ENCODE measurements around the gene RUNX1.

Gene RUNX1

DNA sequence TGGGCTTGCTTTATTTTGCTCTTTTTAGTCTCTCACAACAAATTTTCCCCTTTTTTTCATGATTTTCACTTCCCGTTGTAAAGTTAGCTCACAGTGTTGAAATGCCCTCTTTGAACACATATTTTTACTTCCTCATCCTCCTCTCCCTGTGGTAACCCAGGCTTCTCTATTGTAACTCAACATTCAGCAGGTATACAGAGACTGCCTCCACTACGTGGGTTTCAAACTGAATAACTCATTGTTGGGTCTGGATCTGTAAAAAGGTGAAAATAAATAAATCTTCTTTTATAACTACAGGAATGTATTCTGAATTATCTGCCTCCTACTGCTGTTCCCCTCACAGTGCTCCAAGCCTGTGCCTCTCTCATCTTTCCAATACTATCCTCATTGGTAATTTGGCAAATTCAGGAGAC is 166.4 kb downstream of the RUNX1 start:
- H3K56ac ChIP-seq (ENCODE audit: low read length), result no peak overlapping the region
- no peak overlapping the region for H3K4me2 ChIP-seq (ENCODE audit: low read length)
- no peak overlapping the region for H2BK5ac ChIP-seq (ENCODE audit: low read length)
- WGBS (ENCODE audit: extremely low coverage, insufficient coverage, low lambda C conversion rate), result no CpG with 5 or more reads among the region's 2 CpGs
- no peak overlapping the region for H3K9ac ChIP-seq (ENCODE audit: low read length)
- no peak overlapping the region for H3K4me3 ChIP-seq (ENCODE audit: low read length)
- DNase-seq, result no peak
- H4K8ac ChIP-seq (ENCODE audit: low read depth, low read length), result no peak overlapping the region
- H2BK15ac ChIP-seq (replicated peaks; ENCODE audit: low read depth), result no peak overlapping the region
- H4K5ac ChIP-seq (ENCODE audit: low read length), result no peak overlapping the region
- H3K79me2 ChIP-seq (ENCODE audit: control insufficient read depth, insufficient read depth, low read length), result no peaks in the 10 kb centered on the region
- H3K36me3 ChIP-seq (ENCODE audit: control insufficient read depth, insufficient read depth, low read length), result no peaks in the 10 kb centered on the region
- H3K23ac ChIP-seq (ENCODE audit: low read length), result no peak overlapping the region
- H3K4me1 ChIP-seq (ENCODE audit: control insufficient read depth, low read depth, low read length), result peaks cover 2% of the 10 kb centered on the region
- H3K79me1 ChIP-seq (ENCODE audit: low read length), result no peaks in the 10 kb centered on the region
- no peak overlapping the region for H2BK120ac ChIP-seq (ENCODE audit: low read depth, low read length)
- H3K27ac ChIP-seq (ENCODE audit: low read depth, low read length), result no peak overlapping the region
- no peak overlapping the region for H2AK5ac ChIP-seq (ENCODE audit: low read length)
- H3K4ac ChIP-seq (ENCODE audit: low read depth, low read length), result no peak overlapping the region
- H3K18ac ChIP-seq (ENCODE audit: low read length), result no peak overlapping the region
- peaks cover 16% of the 10 kb centered on the region for H3K27me3 ChIP-seq (ENCODE audit: insufficient read depth, low read length, poor library complexity)

- Histone ChIP-seq H2BK120ac (ENCODE audit: low read depth, low read length) (no peak overlapping the region), H3K36me3 (ENCODE audit: control insufficient read depth, insufficient read depth, low read length) (no peaks in the 10 kb centered on the region), H2BK15ac (replicated peaks; ENCODE audit: low read depth) (no peak overlapping the region), H3K4me3 (ENCODE audit: low read length) (no peak overlapping the region), H3K23ac (ENCODE audit: low read length) (no peak overlapping the region), H3K56ac (ENCODE audit: low read length) (no peak overlapping the region), H4K5ac (ENCODE audit: low read length) (no peak overlapping the region), H3K27me3 (ENCODE audit: insufficient read depth, low read length, poor library complexity) (peaks cover 10% of the 10 kb centered on the region), H3K27ac (ENCODE audit: low read depth, low read length) (no peak overlapping the region), H3K4ac (ENCODE audit: low read depth, low read length) (no peak overlapping the region), H3K79me2 (ENCODE audit: control insufficient read depth, insufficient read depth, low read length) (no peaks in the 10 kb centered on the region), H3K79me1 (ENCODE audit: low read length) (no peaks in the 10 kb centered on the region), H2BK5ac (ENCODE audit: low read length) (no peak overlapping the region), H4K8ac (ENCODE audit: low read depth, low read length) (no peak overlapping the region), H3K18ac (ENCODE audit: low read length) (no peak overlapping the region), H2AK5ac (ENCODE audit: low read length) (no peak overlapping the region), H3K9ac (ENCODE audit: low read length) (no peak overlapping the region), H3K4me1 (ENCODE audit: control insufficient read depth, low read depth, low read length) (peaks cover 2% of the 10 kb centered on the region), H3K4me2 (ENCODE audit: low read length) (no peak overlapping the region)
- DNase-seq, result no peak
- no CpG with 5 or more reads among the region's 4 CpGs for WGBS (ENCODE audit: extremely low coverage, insufficient coverage, low lambda C conversion rate)
Measured at GRCh38 chr21:34881839-34882371, 167.2 kb downstream of the RUNX1 start.

DNA sequence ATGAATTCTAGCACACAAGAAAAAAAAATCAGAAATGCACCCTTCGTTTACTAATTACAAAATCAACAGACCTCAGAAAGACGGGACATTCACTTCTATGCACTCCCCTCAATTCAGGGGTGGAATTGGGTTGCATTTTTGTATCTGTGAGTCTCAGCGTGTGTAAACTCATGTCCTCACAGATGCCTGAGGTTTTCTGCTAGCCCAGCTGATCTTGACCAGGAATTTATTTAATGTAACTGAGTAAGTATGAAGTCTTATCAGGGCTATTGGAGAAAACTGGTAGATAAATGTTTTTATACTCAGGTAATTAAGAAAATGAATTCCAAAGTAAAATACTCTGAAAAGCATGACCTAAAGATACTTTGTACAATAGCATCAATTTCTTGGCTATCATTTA is 167.7 kb downstream of the RUNX1 start:
- Histone ChIP-seq H2BK120ac (ENCODE audit: low read depth, low read length) (no peak overlapping the region), H4K8ac (ENCODE audit: low read depth, low read length) (no peak overlapping the region), H3K79me1 (ENCODE audit: low read length) (no peaks in the 10 kb centered on the region), H3K56ac (ENCODE audit: low read length) (no peak overlapping the region), H3K27me3 (ENCODE audit: insufficient read depth, low read length, poor library complexity) (peaks cover 10% of the 10 kb centered on the region), H3K4me1 (ENCODE audit: control insufficient read depth, low read depth, low read length) (peaks cover 2% of the 10 kb centered on the region), H3K36me3 (ENCODE audit: control insufficient read depth, insufficient read depth, low read length) (no peaks in the 10 kb centered on the region), H3K79me2 (ENCODE audit: control insufficient read depth, insufficient read depth, low read length) (no peaks in the 10 kb centered on the region), H2AK5ac (ENCODE audit: low read length) (no peak overlapping the region), H3K27ac (ENCODE audit: low read depth, low read length) (no peak overlapping the region), H3K18ac (ENCODE audit: low read length) (no peak overlapping the region), H3K4me3 (ENCODE audit: low read length) (no peak overlapping the region), H3K9ac (ENCODE audit: low read length) (no peak overlapping the region), H3K23ac (ENCODE audit: low read length) (no peak overlapping the region), H3K4ac (ENCODE audit: low read depth, low read length) (no peak overlapping the region), H4K5ac (ENCODE audit: low read length) (no peak overlapping the region), H2BK15ac (replicated peaks; ENCODE audit: low read depth) (no peak overlapping the region), H3K4me2 (ENCODE audit: low read length) (no peak overlapping the region), H2BK5ac (ENCODE audit: low read length) (no peak overlapping the region)
- no peak for DNase-seq
- no CpG with 5 or more reads among the region's 3 CpGs for WGBS (ENCODE audit: extremely low coverage, insufficient coverage, low lambda C conversion rate)

DNA sequence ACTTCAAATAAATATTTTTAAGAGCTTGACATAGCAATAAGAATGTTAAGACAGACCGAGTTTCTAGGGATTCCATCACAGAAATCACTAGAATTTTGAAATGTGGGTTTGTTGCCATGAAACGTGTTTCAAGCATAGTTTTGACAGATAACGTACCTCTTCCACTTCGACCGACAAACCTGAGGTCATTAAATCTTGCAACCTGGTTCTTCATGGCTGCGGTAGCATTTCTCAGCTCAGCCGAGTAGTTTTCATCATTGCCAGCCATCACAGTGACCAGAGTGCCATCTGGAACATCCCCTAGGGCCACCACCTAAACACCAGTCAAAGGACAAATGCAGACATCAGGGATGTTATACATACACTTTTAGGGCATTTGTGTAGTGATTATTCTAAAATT is 168.7 kb downstream of the RUNX1 start:
- Histone ChIP-seq H3K79me2 (ENCODE audit: control insufficient read depth, insufficient read depth, low read length) (no peaks in the 10 kb centered on the region), H3K23ac (ENCODE audit: low read length) (no peak overlapping the region), H3K79me1 (ENCODE audit: low read length) (no peaks in the 10 kb centered on the region), H3K56ac (ENCODE audit: low read length) (no peak overlapping the region), H3K36me3 (ENCODE audit: control insufficient read depth, insufficient read depth, low read length) (no peaks in the 10 kb centered on the region), H2AK5ac (ENCODE audit: low read length) (no peak overlapping the region), H3K9ac (ENCODE audit: low read length) (no peak overlapping the region), H3K4me3 (ENCODE audit: low read length) (no peak overlapping the region), H3K4me2 (ENCODE audit: low read length) (no peak overlapping the region), H2BK15ac (replicated peaks; ENCODE audit: low read depth) (no peak overlapping the region), H4K8ac (ENCODE audit: low read depth, low read length) (no peak overlapping the region), H2BK5ac (ENCODE audit: low read length) (no peak overlapping the region), H4K5ac (ENCODE audit: low read length) (no peak overlapping the region), H3K27ac (ENCODE audit: low read depth, low read length) (no peak overlapping the region), H3K4me1 (ENCODE audit: control insufficient read depth, low read depth, low read length) (peaks cover 2% of the 10 kb centered on the region), H2BK120ac (ENCODE audit: low read depth, low read length) (no peak overlapping the region), H3K4ac (ENCODE audit: low read depth, low read length) (no peak overlapping the region), H3K18ac (ENCODE audit: low read length) (no peak overlapping the region), H3K27me3 (ENCODE audit: insufficient read depth, low read length, poor library complexity) (peaks cover 7% of the 10 kb centered on the region)
- no peak for DNase-seq
- WGBS (ENCODE audit: extremely low coverage, insufficient coverage, low lambda C conversion rate), result no CpG with 5 or more reads among the region's 7 CpGs

DNA sequence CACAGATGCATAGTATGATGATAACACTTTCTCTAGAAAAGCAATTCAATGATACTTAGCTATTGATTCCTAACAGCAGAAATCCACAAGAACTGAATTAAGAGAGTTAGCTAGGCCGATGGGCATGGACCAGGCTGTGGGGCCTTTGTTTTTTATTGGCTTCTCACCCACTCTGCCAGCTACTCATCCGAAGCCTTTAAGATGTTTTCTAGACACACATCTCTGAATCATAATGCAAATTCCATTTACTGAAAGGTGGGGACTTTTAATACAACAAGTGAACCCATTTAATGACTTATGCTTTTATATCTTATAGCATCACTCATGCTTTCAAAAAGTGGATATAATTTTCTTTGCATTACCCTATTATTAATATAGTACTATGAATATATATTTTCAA is 170.2 kb downstream of the RUNX1 start:
- H2AK5ac ChIP-seq (ENCODE audit: low read length), result no peak overlapping the region
- H3K4me3 ChIP-seq (ENCODE audit: low read length), result no peak overlapping the region
- no peaks in the 10 kb centered on the region for H3K27me3 ChIP-seq (ENCODE audit: insufficient read depth, low read length, poor library complexity)
- H3K9ac ChIP-seq (ENCODE audit: low read length), result no peak overlapping the region
- no peak overlapping the region for H2BK15ac ChIP-seq (replicated peaks; ENCODE audit: low read depth)
- no CpG with 5 or more reads among the region's 2 CpGs for WGBS (ENCODE audit: extremely low coverage, insufficient coverage, low lambda C conversion rate)
- no peaks in the 10 kb centered on the region for H3K4me1 ChIP-seq (ENCODE audit: control insufficient read depth, low read depth, low read length)
- no peaks in the 10 kb centered on the region for H3K79me2 ChIP-seq (ENCODE audit: control insufficient read depth, insufficient read depth, low read length)
- no peak overlapping the region for H2BK5ac ChIP-seq (ENCODE audit: low read length)
- H4K8ac ChIP-seq (ENCODE audit: low read depth, low read length), result no peak overlapping the region
- no peak overlapping the region for H3K27ac ChIP-seq (ENCODE audit: low read depth, low read length)
- H3K4me2 ChIP-seq (ENCODE audit: low read length), result no peak overlapping the region
- no peak overlapping the region for H2BK120ac ChIP-seq (ENCODE audit: low read depth, low read length)
- H3K79me1 ChIP-seq (ENCODE audit: low read length), result no peaks in the 10 kb centered on the region
- H3K56ac ChIP-seq (ENCODE audit: low read length), result no peak overlapping the region
- no peak overlapping the region for H3K4ac ChIP-seq (ENCODE audit: low read depth, low read length)
- no peak for DNase-seq
- no peak overlapping the region for H3K23ac ChIP-seq (ENCODE audit: low read length)
- H3K36me3 ChIP-seq (ENCODE audit: control insufficient read depth, insufficient read depth, low read length), result no peaks in the 10 kb centered on the region
- no peak overlapping the region for H4K5ac ChIP-seq (ENCODE audit: low read length)
- H3K18ac ChIP-seq (ENCODE audit: low read length), result no peak overlapping the region

DNA sequence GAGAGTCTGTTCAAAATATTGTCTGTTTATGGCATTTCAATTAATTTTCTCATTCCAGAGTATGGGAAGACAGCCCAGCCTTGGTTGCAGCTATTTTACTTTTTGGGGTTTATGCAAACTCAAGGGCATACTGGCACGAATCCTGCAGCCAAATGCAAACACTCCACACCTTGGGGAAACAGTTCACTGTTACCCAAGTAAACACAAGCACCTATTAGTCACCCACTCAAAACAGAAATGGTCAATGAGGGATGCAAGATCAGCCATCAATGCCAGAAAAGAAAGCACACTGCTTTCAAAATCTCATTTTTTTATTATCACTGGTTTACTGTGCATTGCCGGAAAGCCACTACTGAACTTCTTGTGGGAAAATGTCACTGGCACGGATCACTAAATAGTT is 170.6 kb downstream of the RUNX1 start:
- H2BK120ac ChIP-seq (ENCODE audit: low read depth, low read length), result no peak overlapping the region
- H3K4ac ChIP-seq (ENCODE audit: low read depth, low read length), result no peak overlapping the region
- no peak overlapping the region for H3K9ac ChIP-seq (ENCODE audit: low read length)
- no peaks in the 10 kb centered on the region for H3K36me3 ChIP-seq (ENCODE audit: control insufficient read depth, insufficient read depth, low read length)
- no peak overlapping the region for H3K27ac ChIP-seq (ENCODE audit: low read depth, low read length)
- H3K23ac ChIP-seq (ENCODE audit: low read length), result no peak overlapping the region
- H3K18ac ChIP-seq (ENCODE audit: low read length), result no peak overlapping the region
- no peak overlapping the region for H3K4me3 ChIP-seq (ENCODE audit: low read length)
- H4K5ac ChIP-seq (ENCODE audit: low read length), result no peak overlapping the region
- H4K8ac ChIP-seq (ENCODE audit: low read depth, low read length), result no peak overlapping the region
- no peaks in the 10 kb centered on the region for H3K79me1 ChIP-seq (ENCODE audit: low read length)
- H2AK5ac ChIP-seq (ENCODE audit: low read length), result no peak overlapping the region
- DNase-seq, result no peak
- H3K4me2 ChIP-seq (ENCODE audit: low read length), result no peak overlapping the region
- no peaks in the 10 kb centered on the region for H3K4me1 ChIP-seq (ENCODE audit: control insufficient read depth, low read depth, low read length)
- H2BK5ac ChIP-seq (ENCODE audit: low read length), result no peak overlapping the region
- H3K56ac ChIP-seq (ENCODE audit: low read length), result no peak overlapping the region
- H2BK15ac ChIP-seq (replicated peaks; ENCODE audit: low read depth), result no peak overlapping the region
- no CpG with 5 or more reads among the region's 3 CpGs for WGBS (ENCODE audit: extremely low coverage, insufficient coverage, low lambda C conversion rate)
- H3K79me2 ChIP-seq (ENCODE audit: control insufficient read depth, insufficient read depth, low read length), result no peaks in the 10 kb centered on the region
- no peaks in the 10 kb centered on the region for H3K27me3 ChIP-seq (ENCODE audit: insufficient read depth, low read length, poor library complexity)
